ENCODE measurements around the gene ROS1. TPM values are rescaled to one million over a fixed set of nuclear protein-coding genes. Genes with fewer than 3 reads are reported as not detected.

Gene ROS1
- total and polyA plus RNA-seq, 4 experiments from 2014 or later: not detected

DNA sequence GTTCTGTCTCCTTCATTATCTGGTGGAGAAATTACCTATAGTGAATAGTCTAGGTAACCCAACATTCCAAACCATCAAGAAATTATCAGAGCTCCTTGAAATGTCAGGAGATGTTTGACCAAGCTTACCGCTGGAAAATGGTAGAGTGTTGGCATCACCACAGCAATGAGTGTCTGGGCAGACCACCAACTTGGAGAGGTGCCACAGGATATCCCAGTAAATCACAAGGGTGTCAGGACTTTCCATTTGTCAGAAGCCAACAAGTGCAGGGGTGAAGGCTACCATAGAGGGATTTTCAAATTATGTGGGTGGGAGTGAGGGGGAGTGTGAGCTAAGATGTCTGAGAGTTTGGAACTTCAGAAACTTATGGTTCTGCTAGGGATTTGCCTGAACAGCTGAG is 87.2 kb downstream of the ROS1 start:
- Mint-ChIP-seq H3K27me3 (peaks cover 0 to 3% of the 10 kb centered on the region in 2 donors), H3K36me3 (no peaks in the 10 kb centered on the region), H3K9me3 (peaks cover 0 to 1% (median 0%) of the 10 kb centered on the region in 8 donors), H3K27ac (no peak overlapping the region), H3K4me1 (no peaks in the 10 kb centered on the region), H3K4me3 (no peak overlapping the region)
- Histone ChIP-seq H3K36me3 (ENCODE audit: insufficient read depth, low read length) (no peaks in the 10 kb centered on the region), H3K4me1 (ENCODE audit: insufficient read depth, low read length) (no peaks in the 10 kb centered on the region), H3K27me3 (ENCODE audit: insufficient read depth, low read length) (no peaks in the 10 kb centered on the region), H3K4me3 (ENCODE audit: low read length in 2 of 2) (no peak overlapping the region), H3K9me3 (ENCODE audit: control insufficient read depth in 1 of 2, low read length in 2 of 2) (no peaks in the 10 kb centered on the region), H3K27ac (ENCODE audit: low read depth, low read length) (no peak overlapping the region)
- ChIA-PET CTCF (ENCODE audit: partially characterized antibody) (no interaction called here), POLR2A (ENCODE audit: partially characterized antibody) (no interaction called here)
- no peak for DNase-seq
- intact Hi-C loops (cut with micrococcal nuclease): no loop called here

DNA sequence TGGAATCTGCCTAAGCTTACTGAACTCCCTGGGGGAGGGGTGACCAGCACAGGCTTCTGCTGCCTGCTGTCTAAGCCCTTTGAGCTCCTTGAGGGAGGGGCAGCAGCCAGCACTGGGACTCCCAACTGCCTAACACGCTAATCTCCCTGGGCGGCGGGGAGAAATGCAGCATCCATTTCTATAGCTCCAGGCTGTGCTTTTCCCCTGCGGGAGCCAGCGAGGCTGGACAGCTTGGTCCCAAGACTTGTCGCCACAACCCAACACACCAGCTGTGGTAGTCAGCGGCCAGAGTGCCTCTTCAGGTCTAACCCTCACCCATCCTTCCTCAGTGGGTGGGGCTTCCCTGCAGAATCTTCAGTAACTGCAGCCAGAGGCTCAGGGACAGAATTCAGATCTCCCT is 95.8 kb downstream of the ROS1 start:
- no peak for DNase-seq
- CTCF ChIA-PET (ENCODE audit: partially characterized antibody): no interaction called here
- H3K4me1 ChIP-seq (ENCODE audit: insufficient read depth, low read length): no peaks in the 10 kb centered on the region

DNA sequence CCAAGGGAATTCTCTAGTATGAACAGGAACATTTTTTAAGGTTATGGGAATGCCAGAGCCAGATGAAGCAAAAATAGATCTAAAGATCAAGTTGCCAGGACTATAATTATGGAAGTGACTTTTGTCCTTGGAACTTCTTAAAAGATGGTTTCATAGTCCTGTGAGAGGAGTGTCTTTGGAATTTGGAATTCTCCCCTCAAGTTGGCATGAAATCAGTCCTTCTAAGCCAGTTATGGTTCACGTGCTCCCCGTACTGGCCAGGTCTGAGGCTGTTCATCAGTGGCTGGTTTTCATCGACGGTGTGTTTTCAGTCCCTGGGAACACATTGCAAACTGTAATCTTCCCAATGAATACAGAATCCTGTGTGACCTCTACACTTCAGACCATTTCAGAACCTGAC is 97.2 kb downstream of the ROS1 start:
- Mint-ChIP-seq H3K4me1 (no peaks in the 10 kb centered on the region), H3K4me3 (no peak overlapping the region), H3K36me3 (no peaks in the 10 kb centered on the region), H3K27ac (no peak overlapping the region), H3K27me3 (peaks cover 14 to 19% of the 10 kb centered on the region in 2 donors), H3K9me3 (peaks cover 0 to 12% (median 6%) of the 10 kb centered on the region in 8 donors)
- Histone ChIP-seq H3K36me3 (ENCODE audit: insufficient read depth, low read length) (no peaks in the 10 kb centered on the region), H3K4me3 (ENCODE audit: low read length in 2 of 2) (no peak overlapping the region), H3K9me3 (ENCODE audit: control insufficient read depth in 1 of 2, low read length in 2 of 2) (no peaks in the 10 kb centered on the region), H3K27me3 (ENCODE audit: insufficient read depth, low read length) (no peaks in the 10 kb centered on the region), H3K4me1 (ENCODE audit: insufficient read depth, low read length) (no peaks in the 10 kb centered on the region), H3K27ac (ENCODE audit: low read depth, low read length) (no peak overlapping the region)
- intact Hi-C loops (cut with micrococcal nuclease): no loop called here
- CTCF ChIA-PET (ENCODE audit: partially characterized antibody): no interaction called here
- DNase-seq: no peak
- POLR2A ChIA-PET (ENCODE audit: partially characterized antibody): no interaction called here

More for the DNA sequence above, 95.8 kb downstream of the ROS1 start:
- Mint-ChIP-seq H3K36me3 (no peaks in the 10 kb centered on the region), H3K4me3 (no peak overlapping the region), H3K4me1 (no peaks in the 10 kb centered on the region), H3K9me3 (peaks cover 0 to 12% (median 7%) of the 10 kb centered on the region in 8 donors), H3K27ac (no peak overlapping the region), H3K27me3 (peaks cover 15 to 19% of the 10 kb centered on the region in 2 donors)
- POLR2A ChIA-PET (ENCODE audit: partially characterized antibody): no interaction called here
- Histone ChIP-seq H3K9me3 (ENCODE audit: control insufficient read depth in 1 of 2, low read length in 2 of 2) (no peaks in the 10 kb centered on the region), H3K36me3 (ENCODE audit: insufficient read depth, low read length) (no peaks in the 10 kb centered on the region), H3K27me3 (ENCODE audit: insufficient read depth, low read length) (no peaks in the 10 kb centered on the region), H3K4me3 (ENCODE audit: low read length in 2 of 2) (no peak overlapping the region), H3K27ac (ENCODE audit: low read depth, low read length) (no peak overlapping the region)
- intact Hi-C loops (cut with micrococcal nuclease): no loop called here

DNA sequence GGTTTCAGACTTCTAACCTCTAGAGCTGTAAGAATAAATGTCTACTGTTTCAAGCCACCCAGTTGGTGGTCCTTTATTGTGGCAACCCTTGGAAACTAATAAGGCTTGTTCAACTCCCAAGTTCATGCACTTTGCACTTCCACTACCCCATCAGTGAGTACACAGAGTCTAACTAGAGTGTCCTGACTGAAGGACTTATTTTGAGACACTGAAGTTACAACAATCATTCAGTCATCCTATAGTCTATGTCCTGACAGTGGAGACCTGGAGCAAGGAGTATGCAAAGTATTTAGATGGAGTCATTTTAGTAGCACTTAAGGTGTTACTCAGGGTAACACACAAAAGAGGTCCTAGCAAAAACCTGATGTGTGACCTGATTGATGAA is 97.7 kb downstream of the ROS1 start:
- CTCF ChIA-PET (ENCODE audit: partially characterized antibody): no interaction called here

DNA sequence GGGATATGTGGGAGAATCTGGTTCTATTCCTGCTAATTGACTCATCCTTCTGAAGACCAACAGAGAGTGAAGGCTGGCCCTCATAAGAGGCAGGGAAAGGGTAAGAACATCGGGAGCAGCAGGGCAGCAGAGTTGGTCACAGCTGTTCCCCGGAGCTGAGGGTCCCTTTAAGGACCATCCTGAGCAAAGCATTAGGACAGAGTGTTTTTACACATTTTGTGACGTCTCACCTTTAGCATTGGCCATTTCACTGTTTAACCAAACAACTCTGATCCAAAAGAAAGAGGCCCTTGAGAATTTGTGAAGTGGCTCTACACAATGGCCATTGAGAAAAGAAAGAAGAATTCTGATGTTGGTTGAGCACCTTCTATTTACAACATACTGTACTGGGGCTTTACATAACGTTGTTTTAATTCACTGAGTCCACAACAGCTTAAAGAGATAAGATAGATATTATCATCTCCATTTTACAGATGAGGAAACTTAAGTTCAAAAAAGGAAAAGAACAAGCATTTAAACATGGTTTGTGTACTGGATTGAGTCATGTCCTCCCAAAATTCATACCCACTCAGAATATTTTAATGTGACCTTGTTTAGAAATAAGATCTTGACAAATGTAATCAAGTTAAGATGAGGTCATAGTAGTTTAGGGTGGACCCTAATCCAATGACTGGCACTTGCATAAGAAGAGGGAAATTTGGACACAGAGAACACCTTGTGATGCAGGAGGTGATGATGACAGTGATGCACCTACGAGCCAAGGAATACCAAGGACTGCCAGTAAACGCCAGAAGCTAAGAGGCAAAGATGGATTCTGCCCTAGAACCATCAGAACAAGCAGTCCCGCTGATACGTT is 98.4 kb downstream of the ROS1 start:
- H3K36me3 ChIP-seq (ENCODE audit: insufficient read depth, low read length): no peaks in the 10 kb centered on the region
- H3K27ac ChIP-seq (ENCODE audit: low read depth, low read length): no peak overlapping the region
- ChIA-PET CTCF (ENCODE audit: partially characterized antibody) (no interaction called here), POLR2A (ENCODE audit: partially characterized antibody) (no interaction called here)
- H3K27me3 ChIP-seq (ENCODE audit: insufficient read depth, low read length): no peaks in the 10 kb centered on the region
- H3K27ac Mint-ChIP-seq: no peak overlapping the region
- no peaks in the 10 kb centered on the region for H3K4me1 Mint-ChIP-seq
- H3K9me3 ChIP-seq (ENCODE audit: control insufficient read depth in 1 of 2, low read length in 2 of 2): no peaks in the 10 kb centered on the region
- H3K9me3 Mint-ChIP-seq: peaks cover 0 to 11% (median 4%) of the 10 kb centered on the region in 8 donors
- intact Hi-C loops (cut with micrococcal nuclease): no loop called here
- H3K4me1 ChIP-seq (ENCODE audit: insufficient read depth, low read length): no peaks in the 10 kb centered on the region
- H3K4me3 Mint-ChIP-seq: no peak overlapping the region
- H3K36me3 Mint-ChIP-seq: no peaks in the 10 kb centered on the region
- no peak overlapping the region for H3K4me3 ChIP-seq (ENCODE audit: low read length in 2 of 2)
- peaks cover 9 to 19% of the 10 kb centered on the region in 2 donors for H3K27me3 Mint-ChIP-seq
- no peak for DNase-seq

More for the DNA sequence above, 97.7 kb downstream of the ROS1 start:
- H3K9me3 ChIP-seq (ENCODE audit: control insufficient read depth in 1 of 2, low read length in 2 of 2): no peaks in the 10 kb centered on the region
- intact Hi-C loops (cut with micrococcal nuclease): no loop called here
- no peaks in the 10 kb centered on the region for H3K36me3 Mint-ChIP-seq
- no peak overlapping the region for H3K27ac Mint-ChIP-seq
- no peak overlapping the region for H3K4me3 Mint-ChIP-seq
- no peaks in the 10 kb centered on the region for H3K27me3 ChIP-seq (ENCODE audit: insufficient read depth, low read length)
- H3K4me1 ChIP-seq (ENCODE audit: insufficient read depth, low read length): no peaks in the 10 kb centered on the region
- POLR2A ChIA-PET (ENCODE audit: partially characterized antibody): no interaction called here
- H3K27ac ChIP-seq (ENCODE audit: low read depth, low read length): no peak overlapping the region
- H3K27me3 Mint-ChIP-seq: peaks cover 13 to 19% of the 10 kb centered on the region in 2 donors
- H3K4me3 ChIP-seq (ENCODE audit: low read length in 2 of 2): no peak overlapping the region
- no peak for DNase-seq
- H3K4me1 Mint-ChIP-seq: no peaks in the 10 kb centered on the region
- H3K36me3 ChIP-seq (ENCODE audit: insufficient read depth, low read length): no peaks in the 10 kb centered on the region
- H3K9me3 Mint-ChIP-seq: peaks cover 0 to 12% (median 6%) of the 10 kb centered on the region in 8 donors

DNA sequence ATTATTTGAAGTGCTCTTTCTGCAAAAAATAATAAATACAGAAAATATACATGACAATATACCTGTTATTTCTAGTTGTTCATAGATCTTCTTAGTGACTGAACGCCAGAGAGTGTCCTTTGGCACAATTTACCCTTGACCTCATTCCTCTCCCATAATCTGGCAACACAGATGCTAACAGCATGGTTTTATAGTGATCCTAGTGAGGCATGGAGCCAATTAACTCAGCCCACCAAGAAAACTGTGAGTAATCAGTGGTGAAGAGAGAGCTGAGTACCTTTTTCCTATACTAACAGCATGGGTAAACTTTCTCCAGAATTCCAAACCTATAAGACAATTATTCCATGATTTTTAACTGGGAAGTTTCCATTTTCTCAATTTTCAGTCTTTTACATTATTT is 99.3 kb downstream of the ROS1 start:
- no peaks in the 10 kb centered on the region for H3K36me3 ChIP-seq (ENCODE audit: insufficient read depth, low read length)
- ChIA-PET POLR2A (ENCODE audit: partially characterized antibody) (no interaction called here), CTCF (ENCODE audit: partially characterized antibody) (interaction anchor here (0.8 kb wide), 1 partner anchor 20 kb away, joined by 3 read pairs; no protein-coding TSS in a partner anchor)
- Mint-ChIP-seq H3K4me1 (no peaks in the 10 kb centered on the region), H3K27me3 (peaks cover 7 to 19% of the 10 kb centered on the region in 2 donors), H3K36me3 (no peaks in the 10 kb centered on the region), H3K9me3 (peaks cover 0 to 5% (median under 1%) of the 10 kb centered on the region in 8 donors), H3K27ac (no peak overlapping the region), H3K4me3 (no peak overlapping the region)
- H3K4me3 ChIP-seq (ENCODE audit: low read length in 2 of 2): no peak overlapping the region
- H3K9me3 ChIP-seq (ENCODE audit: control insufficient read depth in 1 of 2, low read length in 2 of 2): no peaks in the 10 kb centered on the region
- intact Hi-C loops (cut with micrococcal nuclease): no loop called here
- no peak overlapping the region for H3K27ac ChIP-seq (ENCODE audit: low read depth, low read length)
- H3K27me3 ChIP-seq (ENCODE audit: insufficient read depth, low read length): no peaks in the 10 kb centered on the region
- H3K4me1 ChIP-seq (ENCODE audit: insufficient read depth, low read length): no peaks in the 10 kb centered on the region
- no peak for DNase-seq

DNA sequence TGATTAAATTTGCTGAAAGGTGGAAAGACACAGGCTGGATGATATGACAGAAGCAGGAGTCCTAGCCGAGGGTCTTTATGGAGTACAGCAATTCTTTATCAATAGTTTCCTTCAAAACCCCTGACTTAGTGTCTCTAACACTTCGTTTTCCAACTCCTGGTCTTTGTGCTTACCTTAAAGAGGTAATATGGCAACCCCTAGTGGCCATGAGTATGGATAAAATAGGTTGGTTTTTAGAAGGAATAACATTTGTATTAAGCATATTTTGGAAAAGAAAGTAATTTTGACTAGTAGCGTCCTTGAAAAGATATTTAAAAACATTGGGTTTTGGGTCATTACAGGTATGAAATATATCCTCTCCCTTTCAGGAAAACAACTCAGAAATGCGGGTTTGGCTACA is 108.5 kb downstream of the ROS1 start:
- Mint-ChIP-seq H3K9me3 (no peaks in the 10 kb centered on the region), H3K4me1 (peaks cover 0 to 2% (median 0%) of the 10 kb centered on the region in 4 donors), H3K27ac (no peak overlapping the region), H3K27me3 (peaks cover 0 to 4% of the 10 kb centered on the region in 2 donors), H3K36me3 (no peaks in the 10 kb centered on the region), H3K4me3 (no peak overlapping the region)
- Histone ChIP-seq H3K36me3 (ENCODE audit: insufficient read depth, low read length) (no peaks in the 10 kb centered on the region), H3K9me3 (ENCODE audit: control insufficient read depth in 1 of 2, low read length in 2 of 2) (no peaks in the 10 kb centered on the region), H3K4me1 (ENCODE audit: insufficient read depth, low read length) (no peaks in the 10 kb centered on the region), H3K27me3 (ENCODE audit: insufficient read depth, low read length) (no peaks in the 10 kb centered on the region), H3K27ac (ENCODE audit: low read depth, low read length) (no peak overlapping the region), H3K4me3 (ENCODE audit: low read length in 2 of 2) (no peak overlapping the region)
- DNase-seq: no peak
- POLR2A ChIA-PET (ENCODE audit: partially characterized antibody): no interaction called here
- intact Hi-C loops (cut with micrococcal nuclease): no loop called here
- CTCF ChIA-PET (ENCODE audit: partially characterized antibody): interaction anchor here (1.5 kb wide), 1 partner anchor 15 kb away, joined by 3 read pairs; no protein-coding TSS in a partner anchor
